Measurements from ENCODE around the gene ALDH5A1. TPM values are rescaled to one million over a fixed set of nuclear protein-coding genes. Genes with fewer than 3 reads are reported as not detected.
"Not testable (repeated sequence)": the region's sequence is repeated elsewhere in the genome, so short reads cannot be mapped to it uniquely, and the experiment has no call there.

Gene ALDH5A1
- polyA plus RNA-seq, 1 donor, result 31.9 TPM

DNA sequence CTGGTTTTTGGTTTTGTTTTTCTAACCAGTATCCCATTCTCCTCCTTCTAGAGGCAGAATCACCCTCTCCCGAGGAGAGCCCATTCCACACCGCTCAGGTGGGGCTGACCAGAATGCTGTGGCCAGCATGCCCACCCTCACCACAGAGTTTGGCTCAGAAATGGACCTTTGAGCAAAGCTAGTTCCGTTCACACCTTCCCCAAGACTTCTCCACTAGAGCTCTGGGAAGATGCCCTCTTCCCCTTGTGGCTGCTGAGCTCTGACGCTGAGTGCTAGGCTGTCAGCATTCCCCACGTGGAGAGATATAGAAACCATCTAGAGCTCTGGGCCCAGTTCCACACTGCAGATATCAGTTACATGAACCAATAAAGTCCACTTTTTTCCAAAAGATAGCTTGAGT lies 13.3 kb upstream of the ALDH5A1 start:
- no peak for DNase-seq

DNA sequence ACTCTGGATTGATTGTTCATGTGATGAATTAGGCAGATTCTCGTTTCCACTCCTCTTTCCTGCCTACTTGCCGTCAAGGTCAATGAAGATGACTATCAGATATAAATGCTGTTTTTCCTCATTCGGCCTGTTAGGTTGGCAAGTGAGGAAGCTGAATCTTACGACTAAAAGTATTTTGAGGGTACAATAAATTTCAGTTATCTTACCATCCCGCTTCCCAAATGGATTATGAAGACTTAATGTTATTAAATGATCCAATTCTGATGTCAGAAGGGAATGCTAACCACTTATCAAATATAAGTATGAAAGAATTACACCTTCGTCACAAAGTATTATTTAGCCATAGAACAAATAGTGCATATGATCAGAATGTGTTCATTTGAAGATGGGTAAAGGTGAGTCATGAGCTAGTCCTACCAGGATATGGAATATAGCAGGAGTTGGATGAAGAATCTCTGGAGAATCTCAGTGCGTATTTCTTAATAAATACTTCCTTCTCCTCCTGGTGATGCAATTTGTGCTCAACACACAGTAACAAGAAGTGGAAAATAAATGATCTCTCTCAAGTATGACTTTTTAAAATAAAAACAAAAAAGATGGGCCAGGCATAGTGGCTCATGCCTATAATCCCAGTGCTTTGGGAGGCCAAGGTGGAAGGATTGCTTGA lies 10.0 kb upstream of the ALDH5A1 start:
- DNase-seq, result no peak

DNA sequence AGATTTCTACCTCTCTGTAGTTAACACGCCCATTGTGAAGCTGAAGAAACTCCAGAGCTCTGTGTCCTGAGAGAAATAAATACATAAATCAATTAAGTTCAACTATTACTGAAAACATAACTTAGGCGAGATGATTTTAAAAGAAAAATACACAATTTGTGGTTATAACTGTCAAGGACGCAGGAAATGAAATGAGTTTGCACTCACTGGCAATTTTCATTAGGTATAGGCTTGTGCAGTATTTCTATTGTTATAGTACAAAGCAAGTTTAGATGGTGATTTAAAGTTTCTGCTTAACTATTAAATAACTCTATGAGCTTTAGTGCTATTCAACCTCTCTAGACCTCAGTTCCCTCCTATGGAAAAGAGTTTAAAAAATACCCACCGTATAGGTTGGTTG lies 8.7 kb upstream of the ALDH5A1 start:
- no peak for DNase-seq

DNA sequence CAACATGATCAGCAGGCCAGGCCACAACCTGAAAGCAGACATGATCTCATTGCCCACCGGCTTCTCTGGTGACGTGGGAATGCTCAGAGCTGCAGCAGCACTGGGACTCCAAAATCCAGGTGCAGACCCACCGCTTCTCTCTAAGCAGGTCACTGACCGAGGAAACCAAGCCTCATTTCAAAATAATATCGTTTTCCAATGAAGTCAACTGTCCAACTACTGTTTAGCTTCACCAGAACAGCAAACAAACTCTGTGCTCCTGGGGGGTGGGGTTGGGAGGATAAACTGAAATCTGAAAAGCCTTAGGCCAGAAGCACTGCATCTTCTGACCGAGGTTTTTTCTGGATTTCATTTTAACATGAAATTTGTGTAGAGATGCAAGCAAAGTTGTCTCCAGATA lies 5.3 kb upstream of the ALDH5A1 start, which contains the start of gene GPLD1:
Gene GPLD1, minus strand, starts transcription at position 109 of the 400 bp plus-strand sequence. Its CDS starts 67 bp downstream, at position 42.
- DNase-seq, result no peak

DNA sequence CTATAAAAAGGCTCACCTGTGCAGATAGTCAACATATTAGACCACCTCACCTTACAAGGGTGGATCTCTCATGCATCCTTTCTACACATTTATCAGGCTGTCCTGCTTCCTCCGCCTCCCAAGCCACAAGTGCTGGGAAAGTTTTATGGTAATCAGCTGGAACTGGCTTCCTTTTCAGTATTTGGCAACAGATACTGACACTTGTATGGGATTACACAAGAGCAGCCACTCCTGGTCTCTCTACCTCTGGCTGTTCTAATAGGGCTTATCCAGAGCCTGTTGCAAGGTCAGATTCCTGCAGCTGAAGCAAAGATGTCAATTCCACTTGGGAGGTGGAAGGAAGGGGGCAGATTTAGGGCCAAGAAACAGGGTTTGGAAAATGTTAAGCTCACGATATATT lies 4.9 kb upstream of the ALDH5A1 start:
- DNase-seq, result no peak

DNA sequence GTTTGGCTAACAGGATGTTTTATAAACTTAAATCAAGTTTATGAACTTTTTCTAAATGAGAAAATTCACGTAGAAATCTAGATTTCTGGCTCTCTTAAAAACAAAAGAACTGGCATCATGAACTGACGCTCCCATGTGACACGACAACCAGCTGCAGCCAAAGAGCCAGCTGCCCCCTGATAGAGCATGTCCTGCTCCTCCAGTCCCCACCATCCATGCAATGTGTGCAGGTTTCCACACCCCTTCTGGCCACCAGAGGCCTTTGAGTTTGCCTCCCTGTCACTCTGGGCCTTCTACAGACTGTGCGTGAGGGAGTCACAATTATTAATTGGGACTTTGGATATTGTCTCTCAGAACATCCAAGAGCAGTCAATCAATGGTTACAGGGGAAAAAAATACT lies 3.8 kb upstream of the ALDH5A1 start:
- no peak for DNase-seq

DNA sequence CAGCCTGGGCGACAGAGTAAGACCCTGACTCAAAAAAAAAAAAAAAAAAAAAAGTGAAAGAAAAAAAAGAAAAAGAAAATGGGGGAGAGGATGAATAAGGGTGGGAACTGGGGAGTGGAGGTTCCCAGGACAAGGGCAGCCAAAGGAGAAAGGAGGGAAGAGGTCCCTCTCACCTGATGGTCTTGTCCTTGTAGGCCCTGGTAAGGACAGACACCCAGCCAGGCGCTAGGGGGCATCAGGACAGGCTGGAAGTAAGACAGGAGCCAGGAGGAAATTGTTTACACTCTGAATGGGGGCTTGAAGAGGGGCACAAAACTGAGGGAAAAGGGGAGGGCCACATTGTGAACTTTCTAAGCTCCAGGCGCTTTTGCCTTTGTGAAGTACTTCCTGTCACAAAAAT lies 2.3 kb upstream of the ALDH5A1 start:
- no peak for DNase-seq

DNA sequence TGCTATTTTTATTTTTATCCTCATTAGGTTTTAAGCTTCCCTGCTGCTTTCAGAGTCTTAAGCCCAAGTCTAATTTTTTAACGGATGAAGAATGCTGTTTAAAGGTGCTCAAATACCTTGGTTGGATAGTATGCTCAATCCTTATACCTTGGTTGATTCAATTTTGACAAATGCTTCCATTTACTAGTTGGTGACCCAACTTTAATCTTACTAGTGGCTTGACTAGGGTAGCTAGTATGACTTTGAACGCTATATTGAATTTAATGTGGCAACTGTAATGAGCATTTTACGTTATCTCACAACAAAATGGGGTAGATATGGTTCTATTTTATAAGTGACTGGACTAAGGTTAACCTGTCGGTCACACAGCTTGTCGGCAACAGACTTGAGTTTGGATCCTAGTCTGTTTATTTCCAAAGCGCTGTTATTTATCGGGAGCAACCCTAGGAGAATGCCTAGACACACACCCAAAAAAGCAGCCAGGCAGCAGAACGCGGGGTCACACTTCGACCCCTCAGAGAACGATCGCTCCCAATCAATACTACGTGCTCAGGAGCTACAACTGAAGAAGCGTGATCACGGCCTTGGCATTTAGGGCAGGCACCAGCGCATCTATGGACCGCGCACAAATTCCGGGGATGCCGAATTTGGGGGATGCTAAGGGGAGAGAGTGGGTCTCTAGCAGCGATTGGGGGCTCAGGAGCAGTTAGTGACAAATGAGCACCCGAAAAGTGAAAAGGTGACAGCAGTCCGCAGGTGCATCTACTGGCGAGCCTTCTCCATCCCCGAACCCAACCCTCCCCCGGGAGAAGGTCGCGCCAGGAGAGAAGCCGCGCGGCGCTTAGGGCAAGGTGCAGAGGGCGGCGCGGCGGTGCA lies 586 bp upstream of the ALDH5A1 start:
- no peak for DNase-seq

DNA sequence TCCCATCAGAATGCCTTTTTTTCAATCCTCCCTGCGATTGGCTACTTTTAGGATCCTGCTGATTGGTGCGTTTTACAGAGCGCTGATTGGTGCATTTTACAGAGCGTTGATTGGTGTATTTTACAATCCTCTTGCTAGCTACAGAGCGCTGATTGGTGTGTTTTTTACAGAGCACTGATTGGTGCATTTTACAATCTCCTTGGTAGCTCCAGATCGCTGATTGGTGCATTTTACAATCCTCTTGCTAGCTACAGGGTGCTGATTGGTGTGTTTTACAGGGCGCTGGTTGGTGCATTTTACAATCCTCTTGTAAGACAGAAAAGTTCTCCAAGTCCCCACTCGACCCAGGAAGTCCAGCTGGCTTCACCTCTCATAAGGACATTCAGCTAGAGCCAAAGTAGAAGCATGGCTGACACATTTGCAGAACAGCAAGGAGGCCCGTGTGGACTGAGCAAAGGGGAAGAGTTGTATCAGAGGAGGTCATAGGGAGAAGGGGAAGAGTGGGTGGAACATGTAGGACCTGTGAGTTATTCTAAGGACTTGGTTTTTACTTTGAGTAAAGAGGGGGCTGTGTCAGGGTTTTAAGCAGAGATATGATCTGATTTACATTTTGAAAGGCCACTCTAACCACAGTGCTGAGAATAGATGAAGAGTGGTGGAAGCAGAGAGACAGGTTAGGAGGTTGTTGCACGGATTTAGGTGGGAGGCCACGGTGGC lies 2.6 kb downstream of the ALDH5A1 start:
- DNase-seq, result no peak

DNA sequence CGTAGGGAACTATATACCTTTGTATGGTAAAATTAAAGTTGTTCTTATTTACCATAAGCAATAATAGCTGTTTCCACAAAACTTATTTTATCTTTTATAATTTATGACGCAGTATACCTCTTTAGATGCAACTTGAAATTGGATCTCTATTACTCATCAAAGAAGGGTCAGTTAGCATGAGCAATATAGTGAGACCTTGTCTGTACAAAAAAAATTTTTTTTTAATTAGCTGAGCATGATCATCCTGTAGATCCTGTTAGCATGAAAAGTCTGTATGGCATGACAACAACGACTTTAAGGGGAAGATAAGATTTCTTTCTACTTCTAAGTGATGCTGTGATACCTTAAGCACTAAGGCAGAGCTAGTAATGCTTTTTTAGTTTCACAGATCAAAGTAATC lies 5.9 kb downstream of the ALDH5A1 start:
- DNase-seq, result no peak

DNA sequence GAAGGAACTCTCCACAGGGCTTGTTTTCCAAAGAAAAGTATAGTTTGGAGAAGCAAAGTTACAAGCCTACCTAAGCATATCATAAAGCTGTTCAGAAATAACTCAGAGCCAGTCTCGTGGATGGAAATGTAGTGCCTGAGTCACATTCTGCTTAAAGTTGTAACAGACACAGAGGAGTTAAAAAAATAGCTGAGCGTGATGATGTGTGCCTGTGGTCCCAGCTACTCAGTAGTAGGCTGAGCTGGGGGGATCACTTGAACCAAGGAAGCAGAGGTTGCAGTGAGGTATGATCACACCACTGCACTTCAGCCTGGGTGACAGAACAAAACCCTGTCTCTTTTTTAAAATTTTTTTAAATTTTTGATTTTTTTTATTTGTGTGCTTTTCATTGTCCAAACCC lies 6.6 kb downstream of the ALDH5A1 start:
- no peak for DNase-seq

DNA sequence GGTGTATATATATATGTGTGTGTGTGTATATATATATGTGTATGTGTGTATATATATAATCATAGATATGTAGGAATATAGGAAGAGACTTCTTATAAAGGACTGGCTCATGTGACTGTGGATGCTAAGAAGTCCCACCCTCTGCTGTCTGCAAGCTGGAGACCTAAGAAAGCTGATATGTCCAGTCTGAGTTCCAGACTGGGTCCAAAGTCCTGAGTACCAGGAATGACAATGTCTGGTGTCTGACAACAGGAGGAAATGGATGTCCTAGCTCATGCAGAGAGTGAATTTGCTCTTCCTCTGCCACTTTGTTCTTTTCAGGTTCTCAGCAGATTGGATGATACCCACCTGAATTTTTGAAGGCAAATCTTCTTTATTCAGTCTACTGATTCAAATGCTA lies 7.1 kb downstream of the ALDH5A1 start:
- DNase-seq, result no peak

DNA sequence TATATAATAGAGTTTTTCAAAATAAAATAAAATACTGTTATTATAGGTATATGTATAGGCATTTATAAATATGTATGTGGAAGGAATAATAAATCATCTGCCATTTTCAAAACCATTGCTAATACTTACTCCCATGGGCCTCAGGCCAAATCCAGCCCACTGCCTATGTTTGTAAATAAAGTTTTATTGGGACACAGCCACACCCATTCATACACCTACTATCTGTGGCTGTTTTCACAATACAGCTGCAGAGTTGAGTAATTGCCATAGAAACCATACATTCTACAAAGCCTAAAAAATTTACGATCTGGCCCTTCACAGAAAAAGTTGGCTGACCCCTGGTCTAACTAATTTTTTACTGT lies 9.5 kb downstream of the ALDH5A1 start:
- DNase-seq, result no peak

DNA sequence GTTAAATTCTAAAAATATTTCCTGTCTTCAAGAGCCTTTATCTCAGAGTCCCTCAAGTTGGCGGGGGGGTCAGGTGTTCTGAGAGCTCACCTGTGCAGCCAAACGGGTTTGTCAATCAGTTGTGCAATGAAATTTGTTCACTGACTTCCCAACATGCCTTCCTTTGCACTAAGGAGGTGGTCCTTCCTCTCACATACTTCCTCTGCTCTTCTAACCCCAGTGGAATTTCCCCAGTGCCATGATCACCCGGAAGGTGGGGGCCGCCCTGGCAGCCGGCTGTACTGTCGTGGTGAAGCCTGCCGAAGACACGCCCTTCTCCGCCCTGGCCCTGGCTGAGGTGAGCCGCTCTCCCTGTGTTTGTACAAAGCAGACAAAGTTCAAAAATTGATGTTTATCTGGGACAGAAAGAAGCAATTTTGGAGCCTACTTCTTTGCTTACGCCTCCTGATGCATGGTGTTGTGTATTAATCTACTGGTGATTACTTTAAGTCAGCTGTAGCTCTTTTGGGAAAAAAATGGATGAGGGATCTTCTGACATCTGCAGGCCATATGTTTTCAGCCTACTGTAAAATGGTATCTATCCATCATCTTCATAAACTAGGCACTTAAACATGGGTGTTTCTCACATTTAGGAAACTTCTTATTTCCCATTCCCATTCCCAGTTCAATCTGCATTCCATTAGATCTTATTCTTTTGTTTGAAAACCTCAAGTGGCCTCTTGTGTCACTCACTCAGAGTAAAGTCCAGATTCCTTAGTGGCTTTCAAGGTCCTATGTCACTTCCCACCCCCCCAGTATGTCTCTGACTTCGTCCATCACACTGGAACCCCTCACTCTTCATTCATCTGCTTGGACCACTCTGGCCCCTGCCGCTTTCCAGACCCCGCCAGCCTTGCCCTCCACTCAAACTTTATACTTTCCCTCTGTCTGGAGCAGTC lies 10.1 kb downstream of the ALDH5A1 start:
- DNase-seq, result no peak

DNA sequence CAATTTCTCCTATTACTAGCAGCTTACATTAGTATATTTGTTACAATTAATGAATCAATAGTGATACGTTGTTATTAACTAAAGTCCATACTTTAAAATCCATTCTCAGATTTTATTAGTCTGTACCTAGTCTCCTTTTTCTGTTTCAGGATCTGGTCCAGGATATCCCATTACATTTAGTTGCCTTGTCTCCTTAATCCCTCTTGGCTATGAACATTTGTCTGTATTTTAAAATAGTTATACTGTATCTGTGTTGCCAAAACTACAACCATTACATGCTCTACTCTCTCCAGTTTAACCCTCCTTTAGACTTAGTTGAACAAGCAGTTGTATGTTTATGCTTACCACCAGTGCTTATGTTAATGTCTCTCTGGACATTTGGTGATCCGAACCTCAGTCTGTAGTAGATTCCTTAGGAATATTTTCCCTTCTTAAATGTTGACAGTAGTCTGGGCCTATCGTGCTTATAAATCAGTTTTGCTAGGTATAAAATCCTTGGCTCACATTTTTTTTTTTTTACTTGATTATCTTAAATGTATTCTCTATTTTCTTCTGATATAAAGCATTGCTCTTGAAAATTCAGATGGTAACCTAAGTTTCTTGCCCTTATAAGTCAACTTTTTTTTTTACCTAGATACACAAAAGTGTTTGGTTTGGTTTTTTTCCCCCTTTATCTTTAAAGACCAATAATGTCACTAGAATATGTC lies 12.2 kb downstream of the ALDH5A1 start:
- no peak for DNase-seq

DNA sequence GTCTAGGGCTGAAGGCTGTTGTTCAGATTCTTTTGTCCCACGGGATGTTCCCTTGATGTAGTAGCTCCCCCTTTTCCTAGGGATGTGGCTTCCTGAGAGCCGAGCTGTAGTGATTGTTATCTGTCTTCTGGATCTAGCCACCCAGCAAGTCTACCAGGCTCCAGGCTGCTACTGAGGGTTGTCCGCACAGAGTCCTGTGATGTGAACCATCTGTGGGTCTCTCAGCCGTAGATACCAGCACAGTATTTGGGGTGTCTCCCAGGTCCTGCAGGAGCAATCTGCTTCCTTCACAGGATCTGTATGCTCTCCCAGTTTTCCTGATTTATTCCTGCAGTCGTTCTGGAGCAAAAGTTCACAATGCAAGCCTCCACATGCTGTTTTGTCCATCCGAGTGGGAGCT lies 17.2 kb downstream of the ALDH5A1 start:
- not testable (repeated sequence) for DNase-seq

DNA sequence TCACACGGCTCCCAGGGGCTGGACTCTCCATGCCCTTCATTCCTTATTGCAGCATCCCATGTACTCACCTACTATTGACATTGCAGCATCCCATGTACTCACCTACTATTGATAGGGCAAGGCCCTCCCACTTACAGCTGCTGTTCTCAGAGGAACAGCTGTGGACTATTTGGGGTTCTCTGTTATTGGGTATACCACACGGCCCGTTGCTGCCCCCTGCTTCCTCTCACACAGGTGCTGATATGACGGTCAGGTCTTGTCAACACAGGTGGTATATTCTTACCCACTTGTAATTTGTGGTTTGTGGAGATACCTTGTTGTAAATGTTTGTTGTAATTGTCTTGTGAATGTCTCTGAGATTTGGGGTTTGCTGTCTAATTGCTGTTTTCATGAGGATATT lies 18.8 kb downstream of the ALDH5A1 start:
- no peak for DNase-seq

DNA sequence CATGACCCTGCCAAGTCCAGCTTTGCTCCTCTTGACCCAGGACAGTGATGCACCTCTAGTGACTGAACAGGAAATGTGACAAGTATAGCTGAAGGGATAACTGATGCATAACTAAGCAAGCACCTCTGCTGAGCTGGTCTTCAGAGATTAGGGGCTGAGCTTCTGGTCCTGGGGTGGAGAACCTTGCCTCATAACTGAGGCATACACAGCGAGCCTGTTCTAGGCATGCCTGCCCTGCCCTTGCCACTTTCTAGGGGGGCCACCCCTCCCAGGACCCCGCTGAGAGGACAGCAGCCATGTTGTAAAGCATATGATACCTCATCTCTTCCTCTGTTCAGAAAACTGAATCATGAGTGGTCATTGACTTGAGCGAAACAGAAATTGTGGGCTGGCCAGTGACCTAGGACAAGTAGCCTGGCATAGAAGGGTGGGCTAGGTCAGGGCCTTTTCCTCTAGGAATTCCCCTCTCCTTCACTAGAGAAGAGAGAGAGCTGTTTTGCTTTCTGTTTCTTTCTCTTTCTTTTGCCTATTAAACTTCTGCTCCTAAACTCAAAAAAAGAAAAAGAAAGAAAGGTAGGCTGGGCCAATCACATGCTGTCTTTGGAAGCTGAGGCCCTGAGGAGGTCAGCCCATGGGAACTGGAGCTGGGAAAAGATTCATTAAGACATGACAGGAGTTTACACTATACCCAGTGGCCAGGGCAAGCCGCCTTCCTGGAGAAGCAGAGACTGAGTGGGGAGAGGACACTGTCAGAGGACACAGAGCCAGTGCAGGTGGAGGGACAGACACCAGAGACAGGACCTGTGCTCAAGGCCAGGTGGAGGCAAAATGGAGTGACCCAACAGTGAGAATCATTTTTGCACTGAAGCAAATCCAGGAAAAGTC lies 23.1 kb downstream of the ALDH5A1 start:
- no peak for DNase-seq

DNA sequence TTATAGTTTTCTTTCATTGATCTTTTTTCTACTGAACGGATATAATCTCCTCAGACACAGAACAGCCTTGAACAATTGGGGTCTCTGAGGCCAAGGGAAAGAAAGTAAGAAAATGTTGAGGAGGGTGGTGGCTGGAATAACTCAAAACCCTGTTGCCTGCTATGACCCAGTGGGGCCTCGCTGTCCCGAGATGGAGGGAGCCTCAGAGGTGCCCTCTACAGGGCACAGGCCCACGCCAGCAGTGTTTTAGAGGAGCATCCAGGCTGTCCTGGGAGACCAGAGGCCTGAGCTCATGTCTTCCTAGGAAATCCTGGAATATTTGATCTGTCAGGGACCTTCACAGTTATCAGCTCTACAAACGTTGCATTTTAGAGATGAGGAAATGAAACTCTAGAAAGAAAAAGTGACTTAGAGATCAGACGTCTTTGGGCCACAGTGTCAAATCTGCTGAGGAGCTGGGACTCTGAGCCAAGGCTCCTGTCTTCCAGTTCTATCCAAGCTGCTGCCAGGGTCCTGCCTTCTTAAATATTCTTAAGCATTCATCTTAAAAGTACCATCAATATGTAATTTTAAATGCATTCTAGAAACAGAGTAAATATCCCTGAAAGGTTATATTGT lies 26.3 kb downstream of the ALDH5A1 start:
- DNase-seq, result no peak

Data from left kidney (tissue), 2 donors.